K562 (cell line): Measurements from ENCODE around the gene TTC19. TPM values are rescaled to one million over a fixed set of nuclear protein-coding genes. Genes with fewer than 3 reads are reported as not detected.

ENCODE experiments used
- ATF6 ChIP-seq: sonication (generic); formaldehyde crosslinking; IDR thresholded peaks from 2 replicates; pipeline ENCODE4 v1.4.0; 2020; ENCODE audit warnings: mild to moderate bottlenecking, missing genetic modification reagents
- C11orf30 ChIP-seq: fragments of 450-650 bp; IDR thresholded peaks from 2 replicates; pipeline ENCODE4 v1.6.1; 2016; ENCODE audit warnings: low read depth, mild to moderate bottlenecking
- DNMT1 ChIP-seq: fragments of 450-650 bp; IDR thresholded peaks from 2 replicates; pipeline ENCODE4 v1.6.1; 2016; ENCODE audit warnings: antibody characterized with exemption, mild to moderate bottlenecking
- IRF9 ChIP-seq: fragments of 450-650 bp; IDR thresholded peaks from 2 replicates; pipeline ENCODE4 v1.6.1; 2016; ENCODE audit warnings: missing biosample characterization, missing genetic modification characterization
- MAFF ChIP-seq: IDR thresholded peaks from 2 replicates; pipeline ENCODE4 v1.6.1; 2012; ENCODE audit warnings: low read length, improper control_type of control experiment
- MAFG ChIP-seq: fragments of 450-650 bp; conservative IDR thresholded peaks from 2 replicates; pipeline ENCODE4 v1.6.1; 2016; ENCODE audit warnings: missing genetic modification characterization, missing compliant biosample characterization
- MAFK ChIP-seq: IDR thresholded peaks from 2 replicates; pipeline ENCODE4 v1.6.1; 2011; ENCODE audit warnings: low read length, improper control_type of control experiment
- NCOA4 ChIP-seq: fragments of 450-650 bp; IDR thresholded peaks from 2 replicates; pipeline ENCODE4 v1.6.1; 2018; ENCODE audit warnings: mild to moderate bottlenecking; ENCODE audit not compliant: partially characterized antibody
- NFYB ChIP-seq: IDR thresholded peaks from 2 replicates; pipeline ENCODE4 v1.6.1; 2011; ENCODE audit warnings: mild to moderate bottlenecking, moderate library complexity; ENCODE audit not compliant: insufficient read length; ENCODE audit errors: extremely low read depth
- ZC3H11A ChIP-seq: IDR thresholded peaks from 2 replicates; pipeline ENCODE4 v1.6.1; 2012; ENCODE audit warnings: low read depth, low read length, improper control_type of control experiment
- ZHX1 ChIP-seq: fragments of 150-350 bp; conservative IDR thresholded peaks from 2 replicates; pipeline ENCODE4 v1.6.1; 2014; ENCODE audit warnings: low read length
- ZNF184 ChIP-seq: sonication (generic); formaldehyde crosslinking; IDR thresholded peaks from 2 replicates; pipeline ENCODE4 v1.5.0; 2020; ENCODE audit warnings: missing genetic modification reagents
- ZNF318 ChIP-seq, 2 experiments: fragments of 450-650 bp; IDR thresholded peaks; 2 replicates each; pipeline ENCODE4 v1.6.1; 2016; ENCODE audit warnings: mild to moderate bottlenecking in 2 of 2, borderline replicate concordance in 1 of 2, low read depth in 1 of 2, moderate library complexity in 1 of 2
- ZNF778 ChIP-seq: fragments of 450-650 bp; formaldehyde crosslinking; IDR thresholded peaks from 2 replicates; pipeline ENCODE4 v1.4.0; 2020; ENCODE audit warnings: mild to moderate bottlenecking, moderate library complexity
- polyA plus RNA-seq, 8 experiments: library from polyadenylated mRNA; depleted of rRNA in 4 of 8; stranded (reverse) in 5 of 8; unstranded in 3 of 8; fragments of >200 nt; fragmentation: Nextera tagmentation in 2 of 8; fragmentation: Illumina TruSeq in 1 of 8; extraction: Ambion mirVana in 2 of 8; extraction: Trizol in 1 of 8; gene quantifications; 2 replicates each; pipeline versions ENCODE4 v1.2.1 to v1.2.3, GENCODE V29; 2011 to 2014; ENCODE audit warnings: inconsistent platforms in 1 of 8, missing spikeins in 1 of 8
- total RNA-seq, 7 experiments: library from RNA; depleted of rRNA in 6 of 7; stranded (reverse); fragments of >200 nt in 6 of 7; fragmentation: Illumina TruSeq in 2 of 7; extraction: Trizol in 2 of 7; gene quantifications; 2 replicates each; pipeline versions ENCODE4 v1.2.1 to v1.2.3, GENCODE V29; 2011 to 2021; ENCODE audit warnings: low replicate concordance in 1 of 7

TTC19 gene
- total and polyA plus RNA-seq, 9 of the 15 experiments (the other 6 are each of a cell fraction or from before 2014, with no cell fraction given) = 8.1 to 60.8 (median 25.3) TPM

GRCh38 chr17:16040710-16041251 is 41.2 kb downstream of the TTC19 start (continued):
- TF ChIP-seq ZNF318 (IDR thresholded peaks at IDR 0.05; ENCODE audit: borderline replicate concordance in 1 of 2, low read depth in 1 of 2) = no peak
- peak; percentile 80 for TF ChIP-seq MAFK
- TF ChIP-seq DNMT1 = no peak
- no peak for TF ChIP-seq NFYB
- TF ChIP-seq MAFF = peak; percentile 80
- TF ChIP-seq C11orf30 = peak; percentile 82
- TF ChIP-seq NCOA4 = no peak
- TF ChIP-seq MAFG (tag) = peak; percentile 81
- TF ChIP-seq ZC3H11A = no peak
- TF ChIP-seq ZHX1 = no peak
- no peak for TF ChIP-seq ZNF778 (CRISPR knock-in tag)
- TF ChIP-seq ZNF184 (CRISPR knock-in tag) = no peak
- TF ChIP-seq ATF6 (CRISPR knock-in tag) = no peak
- no peak for TF ChIP-seq IRF9 (tag)
